Astrocyte (in vitro differentiated cells and primary cell): ENCODE measurements around the gene SIRPG. TPM values are rescaled to one million over a fixed set of nuclear protein-coding genes. Genes with fewer than 3 reads are reported as not detected.

Experiments
- DNase-seq: peaks from one replicate; pipeline ENCODE4 v3.0.0-alpha.2; 2010; ENCODE audit warnings: low read depth
- FAIRE-seq: peaks from 2 replicates; lab custom pipeline; 2011; peaks lifted over from hg19 to GRCh38; lab: Jason Lieb, UNC
- H2AFZ ChIP-seq: 2 replicates; pipeline ENCODE4 v1.6.0; 2012; ENCODE audit warnings: low read depth, low read length, inconsistent platforms
- H3K27ac ChIP-seq: 2 replicates; pipeline ENCODE4 v1.5.1; 2011; ENCODE audit warnings: low read depth, low read length, inconsistent platforms
- H3K27me3 ChIP-seq: 2 replicates; pipeline ENCODE4 v1.6.0; 2011; ENCODE audit warnings: low read length, inconsistent platforms; ENCODE audit not compliant: insufficient read depth
- H3K36me3 ChIP-seq: 2 replicates; pipeline ENCODE4 v1.5.1; 2011; ENCODE audit warnings: low read length, inconsistent platforms; ENCODE audit not compliant: insufficient read depth
- H3K4me1 ChIP-seq: 2 replicates; pipeline ENCODE4 v1.5.1; 2011; ENCODE audit warnings: low read length, inconsistent platforms; ENCODE audit not compliant: insufficient read depth
- H3K4me2 ChIP-seq: 2 replicates; pipeline ENCODE4 v1.6.0; 2012; ENCODE audit warnings: low read length, inconsistent platforms
- H3K4me3 ChIP-seq: 2 replicates; pipeline ENCODE4 v1.5.1; 2011; ENCODE audit warnings: low read depth, mild to moderate bottlenecking, low read length, inconsistent platforms; ENCODE audit not compliant: insufficient read depth
- H3K79me2 ChIP-seq: 2 replicates; pipeline ENCODE4 v1.6.0; 2012; ENCODE audit warnings: mild to moderate bottlenecking, low read length, inconsistent platforms; ENCODE audit not compliant: insufficient read depth
- H3K9ac ChIP-seq: 2 replicates; pipeline ENCODE4 v1.6.0; 2012; ENCODE audit warnings: mild to moderate bottlenecking, low read length, inconsistent platforms
- H3K9me3 ChIP-seq: 2 replicates; pipeline ENCODE4 v1.5.1; 2012; ENCODE audit warnings: low read depth, mild to moderate bottlenecking, low read length, inconsistent platforms; ENCODE audit not compliant: insufficient read depth
- H4K20me1 ChIP-seq: 2 replicates; pipeline ENCODE4 v1.6.0; 2012; ENCODE audit warnings: low read length, inconsistent platforms; ENCODE audit not compliant: insufficient read depth
- H3K27ac Mint-ChIP-seq: one replicate; pipeline ENCODE4 v1.8.0; 2021; ENCODE audit warnings: mild to moderate bottlenecking, mixed read lengths; ENCODE audit not compliant: unreplicated experiment
- H3K27me3 Mint-ChIP-seq: one replicate; pipeline ENCODE4 v1.8.0; 2021; ENCODE audit warnings: low read depth, mixed read lengths; ENCODE audit not compliant: unreplicated experiment
- H3K36me3 Mint-ChIP-seq: one replicate; pipeline ENCODE4 v1.8.0; 2021; ENCODE audit warnings: low read depth, mixed read lengths; ENCODE audit not compliant: unreplicated experiment
- H3K4me1 Mint-ChIP-seq: one replicate; pipeline ENCODE4 v1.8.0; 2021; ENCODE audit warnings: low read depth, mixed read lengths; ENCODE audit not compliant: unreplicated experiment
- H3K4me3 Mint-ChIP-seq: one replicate; pipeline ENCODE4 v1.8.0; 2021; ENCODE audit warnings: mild to moderate bottlenecking, moderate library complexity, mixed read lengths; ENCODE audit not compliant: unreplicated experiment
- H3K9me3 Mint-ChIP-seq: one replicate; pipeline ENCODE4 v1.8.0; 2021; ENCODE audit warnings: mild to moderate bottlenecking, mixed read lengths; ENCODE audit not compliant: unreplicated experiment
- CTCF ChIP-seq: IDR thresholded peaks from 2 replicates; pipeline ENCODE4 v1.5.1; 2011; ENCODE audit warnings: low read depth, mild to moderate bottlenecking, inconsistent platforms, low read length, moderate library complexity; ENCODE audit not compliant: insufficient read depth
- EZH2 ChIP-seq: IDR thresholded peaks from 2 replicates; pipeline ENCODE4 v1.6.1; 2012; ENCODE audit warnings: mild to moderate bottlenecking, low read length, inconsistent platforms; ENCODE audit not compliant: insufficient read depth
- total RNA-seq: library from RNA; stranded (reverse); gene quantifications from 2 replicates; pipeline ENCODE4 v1.2.1, GENCODE V29; 2021

The SIRPG gene
- total RNA-seq, 1 donor from 2014 or later: not detected

- Histone ChIP-seq H3K9ac (no peak overlapping the region), H4K20me1 (no peaks in the 10 kb centered on the region), H3K27me3 (no peaks in the 10 kb centered on the region), H3K27ac (no peak overlapping the region), H3K36me3 (no peaks in the 10 kb centered on the region), H2AFZ (no peak overlapping the region), H3K4me2 (no peak overlapping the region), H3K4me1 (no peaks in the 10 kb centered on the region), H3K79me2 (no peaks in the 10 kb centered on the region), H3K4me3 (no peak overlapping the region), H3K9me3 (no peaks in the 10 kb centered on the region)
- TF ChIP-seq CTCF (no peak), EZH2 (no peak)
- H3K36me3 Mint-ChIP-seq: no peaks in the 10 kb centered on the region
- DNase-seq (no peak), FAIRE-seq (no peak)
- H3K27me3 Mint-ChIP-seq: peaks cover 39% of the 10 kb centered on the region
- peaks cover 8% of the 10 kb centered on the region for H3K9me3 Mint-ChIP-seq
- no peak overlapping the region for H3K4me3 Mint-ChIP-seq
- H3K4me1 Mint-ChIP-seq: no peaks in the 10 kb centered on the region
- H3K27ac Mint-ChIP-seq: no peak overlapping the region
Observed at GRCh38 chr20:1687053-1687452, 29.5 kb upstream of the SIRPG start.

GRCh38 chr20:1686151-1686748, 28.7 kb upstream of the SIRPG start:
- no peak overlapping the region for H3K9ac ChIP-seq
- Mint-ChIP-seq H3K9me3 (peaks cover 3% of the 10 kb centered on the region), H3K4me3 (no peak overlapping the region), H3K4me1 (no peaks in the 10 kb centered on the region), H3K27ac (no peak overlapping the region), H3K27me3 (peaks cover 30% of the 10 kb centered on the region), H3K36me3 (no peaks in the 10 kb centered on the region)
- H2AFZ ChIP-seq: no peak overlapping the region
- DNase-seq (no peak), FAIRE-seq (no peak)
- H3K4me1 ChIP-seq: no peaks in the 10 kb centered on the region
- no peaks in the 10 kb centered on the region for H3K9me3 ChIP-seq
- no peak overlapping the region for H3K4me3 ChIP-seq
- no peaks in the 10 kb centered on the region for H3K27me3 ChIP-seq
- no peak overlapping the region for H3K4me2 ChIP-seq
- TF ChIP-seq CTCF (no peak), EZH2 (no peak)
- no peaks in the 10 kb centered on the region for H4K20me1 ChIP-seq
- H3K36me3 ChIP-seq: no peaks in the 10 kb centered on the region
- H3K27ac ChIP-seq: no peak overlapping the region
- H3K79me2 ChIP-seq: no peaks in the 10 kb centered on the region

- no peak for TF ChIP-seq EZH2
- no peak for TF ChIP-seq CTCF
- no peak for DNase-seq
- H3K4me3 ChIP-seq: no peak overlapping the region
Observed at GRCh38 chr20:1685304-1686052, 27.9 kb upstream of the SIRPG start.

More at GRCh38 chr20:1685304-1686052, 27.9 kb upstream of the SIRPG start:
- H3K4me2 ChIP-seq: no peak overlapping the region
- H3K27ac ChIP-seq: no peak overlapping the region
- no peaks in the 10 kb centered on the region for H3K27me3 ChIP-seq
- no peaks in the 10 kb centered on the region for H3K9me3 ChIP-seq
- peaks cover 30% of the 10 kb centered on the region for H3K27me3 Mint-ChIP-seq
- H3K4me3 Mint-ChIP-seq: no peak overlapping the region
- H3K9me3 Mint-ChIP-seq: peaks cover 2% of the 10 kb centered on the region
- H3K36me3 Mint-ChIP-seq: no peaks in the 10 kb centered on the region
- H3K9ac ChIP-seq: no peak overlapping the region
- H3K36me3 ChIP-seq: no peaks in the 10 kb centered on the region
- FAIRE-seq: no peak
- H4K20me1 ChIP-seq: no peaks in the 10 kb centered on the region
- no peaks in the 10 kb centered on the region for H3K4me1 ChIP-seq
- no peaks in the 10 kb centered on the region for H3K4me1 Mint-ChIP-seq
- no peak overlapping the region for H3K27ac Mint-ChIP-seq
- H3K79me2 ChIP-seq: no peaks in the 10 kb centered on the region
- no peak overlapping the region for H2AFZ ChIP-seq
